Muscle layer of colon (tissue), 2 donors: ENCODE measurements around the gene HAND2.

ENCODE experiments used
- H3K27ac ChIP-seq: one replicate; pipeline ENCODE4 v1.7.0; 2013; ENCODE audit warnings: low read depth, mild to moderate bottlenecking, low read length, moderate library complexity
- H3K27me3 ChIP-seq, 2 donors: one replicate each; pipeline ENCODE4 v1.7.0; 2013; ENCODE audit warnings: low read length in 2 of 2, mild to moderate bottlenecking in 2 of 2; ENCODE audit not compliant: insufficient read depth in 2 of 2, control insufficient read depth in 1 of 2
- H3K36me3 ChIP-seq: one replicate; pipeline ENCODE4 v1.7.0; 2013; ENCODE audit warnings: mild to moderate bottlenecking, low read length; ENCODE audit not compliant: insufficient read depth
- H3K4me1 ChIP-seq: one replicate; pipeline ENCODE4 v1.7.0; 2013; ENCODE audit warnings: mild to moderate bottlenecking, low read length; ENCODE audit not compliant: insufficient read depth
- H3K4me3 ChIP-seq, 2 donors: one replicate each; pipeline ENCODE4 v1.7.0; 2013; ENCODE audit warnings: low read length in 2 of 2, low read depth in 1 of 2, mild to moderate bottlenecking in 1 of 2, moderate library complexity in 1 of 2
- H3K9ac ChIP-seq: one replicate; pipeline ENCODE4 v1.7.0; 2013; ENCODE audit warnings: low read length
- H3K9me3 ChIP-seq: one replicate; pipeline ENCODE4 v1.7.0; 2013; ENCODE audit warnings: mild to moderate bottlenecking, low read length
- donor health status: abdominal sarcoma.
- donor health status: Adenocarcinoma of cecum.

Gene HAND2

GRCh38 chr4:173556398-173557131, 26.5 kb upstream of the HAND2 start:
- peak overlapping the region; percentile 7 for H3K27ac ChIP-seq
- no peaks in the 10 kb centered on the region for H3K36me3 ChIP-seq
- peaks cover 16% of the 10 kb centered on the region for H3K4me1 ChIP-seq
- H3K9ac ChIP-seq, result no peak overlapping the region
- H3K9me3 ChIP-seq, result no peaks in the 10 kb centered on the region
- no peak overlapping the region for H3K4me3 ChIP-seq
- no peaks in the 10 kb centered on the region for H3K27me3 ChIP-seq

- no peak overlapping the region for H3K4me3 ChIP-seq
Measured at GRCh38 chr4:173547889-173548288, 17.9 kb upstream of the HAND2 start.

DNA sequence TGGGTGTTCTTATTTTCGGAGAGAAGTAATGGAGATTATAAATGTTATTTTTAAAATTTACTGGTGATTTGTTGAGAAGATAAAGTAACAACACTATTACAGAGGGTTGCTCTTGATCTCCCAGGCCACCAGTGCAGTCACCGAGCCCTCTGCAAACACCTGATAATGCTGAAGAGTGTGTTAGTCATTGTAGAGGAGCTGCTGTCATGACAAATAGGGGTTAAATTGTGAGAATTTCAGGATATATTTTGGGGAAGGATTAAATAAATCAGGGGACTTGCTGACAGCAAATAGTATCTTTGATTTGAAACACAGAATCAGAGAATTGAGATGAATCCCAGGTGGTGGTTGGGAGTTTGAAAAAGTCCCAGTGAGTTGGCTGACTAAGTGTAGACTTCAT, 16.7 kb upstream of the HAND2 start:
- no peaks in the 10 kb centered on the region for H3K27me3 ChIP-seq
- no peak overlapping the region for H3K27ac ChIP-seq
- H3K4me3 ChIP-seq, result no peak overlapping the region
- H3K4me1 ChIP-seq, result peaks cover 8% of the 10 kb centered on the region
- H3K9me3 ChIP-seq, result no peaks in the 10 kb centered on the region
- H3K36me3 ChIP-seq, result no peaks in the 10 kb centered on the region
- H3K9ac ChIP-seq, result no peak overlapping the region

More at GRCh38 chr4:173547889-173548288, 17.9 kb upstream of the HAND2 start:
- Histone ChIP-seq H3K36me3 (no peaks in the 10 kb centered on the region), H3K9ac (no peak overlapping the region), H3K27me3 (no peaks in the 10 kb centered on the region), H3K9me3 (no peaks in the 10 kb centered on the region), H3K27ac (no peak overlapping the region), H3K4me1 (peaks cover 7% of the 10 kb centered on the region)

DNA sequence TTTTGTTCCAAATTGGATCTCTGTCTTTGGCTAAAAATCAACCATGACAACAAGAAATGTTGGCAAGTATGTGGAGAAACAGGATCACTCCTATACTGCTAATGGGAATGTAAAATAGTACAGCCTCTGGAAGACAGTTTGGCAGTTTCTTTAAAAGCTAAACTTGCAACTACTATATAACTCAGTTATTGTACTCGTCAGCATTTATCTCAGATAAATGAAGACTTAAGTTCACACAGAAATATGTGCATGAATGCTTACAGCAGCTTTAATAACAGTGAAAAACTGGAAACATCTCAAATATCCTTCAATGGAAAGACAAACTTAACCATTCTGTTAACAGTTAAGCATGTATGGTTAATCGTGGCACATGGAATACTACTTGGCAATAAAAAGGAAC, 15.4 kb upstream of the HAND2 start:
- Histone ChIP-seq H3K4me3 (no peak overlapping the region), H3K27me3 (no peaks in the 10 kb centered on the region), H3K4me1 (peaks cover 8% of the 10 kb centered on the region), H3K36me3 (no peaks in the 10 kb centered on the region), H3K9ac (no peak overlapping the region), H3K9me3 (no peaks in the 10 kb centered on the region), H3K27ac (no peak overlapping the region)

DNA sequence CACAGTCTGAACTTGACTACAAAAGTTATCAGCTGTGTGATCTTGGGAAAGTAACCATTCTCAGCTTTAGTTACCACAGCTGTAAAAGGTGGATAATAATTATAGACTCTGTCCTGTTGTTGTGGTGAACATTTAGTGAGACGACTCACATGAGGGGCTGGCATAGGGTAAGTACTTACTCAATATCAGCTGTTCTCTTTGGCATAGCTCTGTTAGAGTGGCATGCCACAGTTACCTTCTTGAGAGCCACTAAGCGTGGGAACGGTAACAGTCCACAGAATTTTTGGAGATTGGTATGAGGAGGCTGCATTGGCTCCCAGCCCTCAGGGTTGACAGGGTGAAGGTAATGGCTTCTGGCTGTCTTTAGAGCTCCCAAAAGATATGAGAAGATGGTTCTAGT, 13.2 kb upstream of the HAND2 start:
- H3K27ac ChIP-seq, result no peak overlapping the region
- no peak overlapping the region for H3K9ac ChIP-seq
- peaks cover 0 to 2% of the 10 kb centered on the region in 2 donors for H3K27me3 ChIP-seq
- H3K9me3 ChIP-seq, result no peaks in the 10 kb centered on the region
- peaks cover 23% of the 10 kb centered on the region for H3K4me1 ChIP-seq
- no peak overlapping the region for H3K4me3 ChIP-seq
- no peaks in the 10 kb centered on the region for H3K36me3 ChIP-seq

- Histone ChIP-seq H3K4me3 (no peak overlapping the region), H3K9me3 (no peaks in the 10 kb centered on the region), H3K36me3 (peaks cover 9% of the 10 kb centered on the region), H3K4me1 (peaks cover 50% of the 10 kb centered on the region), H3K9ac (peak overlapping the region; percentile 12), H3K27me3 (peaks cover 0 to 5% of the 10 kb centered on the region in 2 donors), H3K27ac (peak overlapping the region; percentile 97)
Measured at GRCh38 chr4:173539986-173540385, 10.0 kb upstream of the HAND2 start.

- H3K4me3 ChIP-seq, result peak overlapping the region; percentile 59
- peak overlapping the region; percentile 97 for H3K27ac ChIP-seq
- H3K9me3 ChIP-seq, result no peaks in the 10 kb centered on the region
- peaks cover 54% of the 10 kb centered on the region for H3K4me1 ChIP-seq
- H3K27me3 ChIP-seq, result peaks cover 0 to 5% of the 10 kb centered on the region in 2 donors
- H3K36me3 ChIP-seq, result peaks cover 9% of the 10 kb centered on the region
- H3K9ac ChIP-seq, result peak overlapping the region; percentile 12
Measured at GRCh38 chr4:173538909-173539445, 8.9 kb upstream of the HAND2 start.

GRCh38 chr4:173538148-173538908, 8.3 kb upstream of the HAND2 start:
- Histone ChIP-seq H3K4me3 (peak overlapping the region; percentile 59), H3K27me3 (peaks cover 0 to 5% of the 10 kb centered on the region in 2 donors), H3K36me3 (peaks cover 9% of the 10 kb centered on the region), H3K27ac (peak overlapping the region; percentile 97), H3K9ac (no peak overlapping the region), H3K4me1 (peaks cover 51% of the 10 kb centered on the region), H3K9me3 (no peaks in the 10 kb centered on the region)

- Histone ChIP-seq H3K4me3 (peak overlapping the region; percentile 59), H3K9me3 (no peaks in the 10 kb centered on the region), H3K27ac (peak overlapping the region; percentile 97), H3K36me3 (peaks cover 9% of the 10 kb centered on the region), H3K27me3 (peaks cover 0 to 5% of the 10 kb centered on the region in 2 donors), H3K9ac (no peak overlapping the region), H3K4me1 (peaks cover 53% of the 10 kb centered on the region)
Measured at GRCh38 chr4:173537613-173538147, 7.7 kb upstream of the HAND2 start.

- peak overlapping the region; percentile 97 for H3K27ac ChIP-seq
- no peaks in the 10 kb centered on the region for H3K9me3 ChIP-seq
- no peak overlapping the region for H3K9ac ChIP-seq
- peaks cover 9% of the 10 kb centered on the region for H3K36me3 ChIP-seq
- H3K4me3 ChIP-seq, result peak overlapping the region in 1 of 2 donors; percentile 3
- H3K27me3 ChIP-seq, result peaks cover 0 to 5% of the 10 kb centered on the region in 2 donors
- peaks cover 58% of the 10 kb centered on the region for H3K4me1 ChIP-seq
Measured at GRCh38 chr4:173536808-173537429, 6.9 kb upstream of the HAND2 start.

DNA sequence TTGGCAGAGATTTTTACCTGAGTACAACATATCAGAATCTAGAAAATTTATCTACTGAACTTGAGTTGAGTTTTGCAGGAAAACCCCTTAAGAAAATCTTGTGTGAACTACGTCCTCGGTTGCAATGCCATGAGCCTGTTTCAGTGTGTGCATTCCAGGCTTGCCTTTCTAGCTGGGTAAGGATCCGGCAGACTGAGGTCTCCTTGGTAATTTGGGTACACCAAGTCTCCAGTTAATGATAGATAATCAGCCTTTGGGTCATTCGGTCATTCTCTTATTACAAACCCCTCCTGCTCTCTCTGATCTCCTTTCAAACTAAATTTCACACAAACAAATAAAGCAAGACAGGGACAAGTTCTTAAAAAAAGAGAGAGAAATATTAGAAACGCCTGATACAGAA, 5.9 kb upstream of the HAND2 start:
- H3K9me3 ChIP-seq, result no peaks in the 10 kb centered on the region
- peak overlapping the region; percentile 97 for H3K27ac ChIP-seq
- peak overlapping the region; percentile 26 for H3K9ac ChIP-seq
- peaks cover 0 to 5% of the 10 kb centered on the region in 2 donors for H3K27me3 ChIP-seq
- peak overlapping the region in 1 of 2 donors; percentile 33 for H3K4me3 ChIP-seq
- H3K4me1 ChIP-seq, result peaks cover 58% of the 10 kb centered on the region
- H3K36me3 ChIP-seq, result peaks cover 9% of the 10 kb centered on the region
